Right atrium auricular region (tissue), 2 donors: ENCODE measurements around the gene TREM1. TPM values are rescaled to one million over a fixed set of nuclear protein-coding genes. Genes with fewer than 3 reads are reported as not detected.
A peak's percentile ranks its signal among the peaks of the same experiment; 100 is the strongest.
"Not testable (repeated sequence)": the region's sequence is repeated elsewhere in the genome, so short reads cannot be mapped to it uniquely, and the experiment has no call there.

ENCODE experiments used
- DNase-seq: peaks from one replicate; pipeline ENCODE4 v3.0.0-alpha.2; 2019; ENCODE audit warnings: low spot score
- H3K27ac ChIP-seq, 2 donors: fragments of 200-600 bp; sonication (generic); 1 replicate in 1 of 2; 2 replicates in 1 of 2; pipeline ENCODE4 v1.5.1; 2016 to 2019
- H3K27me3 ChIP-seq, 2 donors: fragments of 200-600 bp; sonication (generic); one replicate each; pipeline versions ENCODE4 v1.5.1 to v1.6.0; 2017 to 2019
- H3K36me3 ChIP-seq: fragments of 200-600 bp; sonication (generic); one replicate; pipeline ENCODE4 v1.5.1; 2016
- H3K4me1 ChIP-seq, 2 donors: fragments of 200-600 bp; sonication (generic); one replicate each; pipeline versions ENCODE4 v1.5.1 to v1.6.0; 2017 to 2019
- H3K4me3 ChIP-seq, 2 donors: fragments of 200-600 bp; sonication (generic); 1 replicate in 1 of 2; 2 replicates in 1 of 2; pipeline ENCODE4 v1.5.1; 2017 to 2019; ENCODE audit warnings: mild to moderate bottlenecking in 1 of 2, moderate library complexity in 1 of 2
- H3K9me3 ChIP-seq, 2 donors: fragments of 200-600 bp; sonication (generic); one replicate each; pipeline ENCODE4 v1.5.1; 2019
- CTCF ChIP-seq, 2 donors: fragments of 200-600 bp; sonication (generic); IDR thresholded peaks; one replicate each; pipeline ENCODE4 v1.5.1; 2019; ENCODE audit warnings: antibody characterized with exemption in 2 of 2
- total RNA-seq, 2 donors: library from RNA; depleted of rRNA; stranded (reverse); fragments of >200 nt; gene quantifications; one replicate each; pipeline ENCODE4 v1.1.0, GENCODE V29; 2016

The TREM1 gene
- total RNA-seq, 2 donors from 2014 or later: 2.9 TPM; not detected in 1

DNA sequence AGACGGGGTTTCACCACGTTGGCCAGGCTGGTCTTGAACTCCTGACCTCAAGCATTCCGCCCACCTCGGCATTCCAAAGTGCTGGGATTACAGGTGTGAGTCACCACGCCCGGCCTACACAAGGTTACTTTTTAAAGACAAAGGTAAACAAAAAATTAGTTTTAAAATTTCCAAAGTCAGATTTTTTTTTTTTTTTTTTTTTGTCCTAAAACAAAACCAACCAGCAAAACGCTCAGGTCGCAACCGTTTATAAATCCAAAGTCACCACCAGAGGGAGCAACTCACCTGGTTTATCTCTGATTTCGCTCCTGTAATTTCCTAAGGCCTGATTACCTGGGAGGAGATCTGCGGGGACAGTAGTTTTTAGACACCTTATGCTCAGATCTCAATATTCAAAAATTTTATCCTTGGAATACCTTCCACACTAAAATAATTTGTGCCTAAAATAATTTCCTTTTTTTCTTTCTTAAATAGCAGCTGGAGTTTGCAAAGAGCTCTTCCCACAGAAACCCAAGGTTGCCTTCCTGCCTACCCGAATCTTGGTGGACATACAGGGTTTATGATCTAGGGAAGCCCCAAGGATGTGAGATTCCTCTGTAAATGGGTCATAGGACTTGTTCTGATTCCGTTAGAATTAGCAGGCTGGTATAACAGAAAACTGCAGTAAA, 19.8 kb upstream of the TREM1 start:
- no peak overlapping the region for H3K27ac ChIP-seq
- no peak overlapping the region for H3K4me3 ChIP-seq
- peak; percentile 23 to 66 for TF ChIP-seq CTCF (IDR thresholded peaks at IDR 0.05)
- no peaks in the 10 kb centered on the region for H3K4me1 ChIP-seq
- H3K27me3 ChIP-seq: no peaks in the 10 kb centered on the region
- no peak for DNase-seq
- peaks cover 0 to 9% of the 10 kb centered on the region in 2 donors for H3K9me3 ChIP-seq
- H3K36me3 ChIP-seq: no peaks in the 10 kb centered on the region

- H3K9me3 ChIP-seq: peaks cover 0 to 13% of the 10 kb centered on the region in 2 donors
- H3K36me3 ChIP-seq: no peaks in the 10 kb centered on the region
- no peaks in the 10 kb centered on the region for H3K4me1 ChIP-seq
- TF ChIP-seq CTCF (IDR thresholded peaks at IDR 0.05): no peak
- no peak overlapping the region for H3K27ac ChIP-seq
- DNase-seq: no peak
- no peaks in the 10 kb centered on the region for H3K27me3 ChIP-seq
- no peak overlapping the region for H3K4me3 ChIP-seq
Measured at GRCh38 chr6:41302638-41303037, 16.2 kb upstream of the TREM1 start.

DNA sequence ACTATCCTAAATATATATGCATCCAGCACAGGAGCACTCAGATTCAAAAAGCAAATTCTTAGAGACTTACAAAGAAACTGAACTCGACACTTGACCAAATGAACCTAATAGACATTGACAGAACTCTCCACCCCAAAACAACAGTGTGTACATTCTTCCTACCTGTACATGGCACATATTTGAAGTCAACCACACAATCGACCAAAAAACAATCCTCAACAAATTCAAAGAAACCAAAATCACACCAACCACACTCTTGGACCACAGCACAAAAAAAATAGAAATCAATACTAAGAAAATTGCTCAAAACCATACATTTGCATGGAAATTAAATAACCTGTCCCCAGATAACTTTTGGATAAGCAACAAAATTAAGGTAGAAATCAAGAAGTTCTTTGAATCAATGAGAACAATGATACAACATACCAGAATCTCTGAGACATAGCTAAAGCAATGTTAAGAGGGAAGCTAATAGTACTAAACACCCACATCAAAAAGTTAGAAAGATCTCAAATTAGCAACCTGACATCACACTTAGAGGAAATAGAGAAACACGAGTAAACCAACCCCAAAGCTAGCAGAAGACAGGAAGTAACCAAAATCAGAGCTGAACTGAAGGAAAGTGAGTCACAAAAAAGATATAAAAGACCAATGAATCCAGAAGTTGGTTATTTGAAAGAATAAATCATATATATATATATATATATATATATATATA, 12.5 kb upstream of the TREM1 start:
- TF ChIP-seq CTCF (IDR thresholded peaks at IDR 0.05): no peak
- no peak overlapping the region for H3K27ac ChIP-seq
- no peak for DNase-seq
- no peaks in the 10 kb centered on the region for H3K36me3 ChIP-seq
- H3K4me1 ChIP-seq: no peaks in the 10 kb centered on the region
- no peaks in the 10 kb centered on the region for H3K27me3 ChIP-seq
- H3K4me3 ChIP-seq: no peak overlapping the region
- peaks cover 0 to 19% of the 10 kb centered on the region in 2 donors for H3K9me3 ChIP-seq

DNA sequence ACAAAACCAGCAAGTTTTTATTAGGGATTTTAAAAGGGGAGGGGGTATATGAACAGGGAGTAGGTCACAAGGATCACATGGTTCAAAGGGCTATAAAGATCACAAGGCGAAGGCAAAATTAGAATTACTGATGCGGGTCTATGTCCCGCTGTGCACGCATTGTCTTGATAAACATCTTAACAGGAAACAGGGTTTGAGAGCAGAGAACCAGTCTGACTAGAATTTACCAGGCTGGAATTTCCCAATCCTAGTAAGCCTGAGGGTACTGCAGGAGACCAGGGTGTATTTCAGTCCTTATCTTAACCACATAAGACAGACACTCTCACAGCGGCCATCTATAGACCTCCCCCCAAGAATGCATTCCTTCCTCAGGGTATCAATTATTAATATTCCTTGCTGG, 10.8 kb upstream of the TREM1 start:
- H3K4me3 ChIP-seq, H3K27me3 ChIP-seq, H3K4me1 ChIP-seq, H3K36me3 ChIP-seq, H3K27ac ChIP-seq, DNase-seq: not testable (repeated sequence)
- peaks cover 0 to 10% of the 10 kb centered on the region in 2 donors for H3K9me3 ChIP-seq

- H3K4me1 ChIP-seq: no peaks in the 10 kb centered on the region
- peaks cover 0 to 6% of the 10 kb centered on the region in 2 donors for H3K9me3 ChIP-seq
- H3K36me3 ChIP-seq: no peaks in the 10 kb centered on the region
- TF ChIP-seq CTCF (IDR thresholded peaks at IDR 0.05): no peak
- H3K27ac ChIP-seq: no peak overlapping the region
- no peak overlapping the region for H3K4me3 ChIP-seq
- H3K27me3 ChIP-seq: no peaks in the 10 kb centered on the region
- no peak for DNase-seq
Measured at GRCh38 chr6:41294214-41294872, 7.9 kb upstream of the TREM1 start.

DNA sequence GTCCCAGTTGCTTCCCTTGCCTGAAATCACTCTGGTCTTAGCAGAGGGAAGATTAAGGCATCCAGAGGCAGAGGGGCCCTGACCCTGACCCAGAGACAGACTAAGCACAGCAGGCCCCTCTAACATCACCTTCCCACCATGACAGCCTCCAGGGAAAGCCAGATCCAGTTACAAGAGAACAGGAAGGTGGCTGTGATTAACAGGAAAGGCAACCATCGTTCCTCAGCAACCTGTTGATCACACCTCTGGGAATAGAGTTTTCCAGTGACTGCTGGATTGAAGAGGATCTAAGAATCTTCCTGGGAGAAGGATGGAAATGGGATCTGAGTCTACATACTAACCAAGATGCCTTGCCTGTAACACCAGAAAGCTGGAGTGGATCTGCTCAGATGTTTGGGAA, 5.2 kb upstream of the TREM1 start:
- no peaks in the 10 kb centered on the region for H3K36me3 ChIP-seq
- no peaks in the 10 kb centered on the region for H3K27me3 ChIP-seq
- peaks cover 0 to under 1% of the 10 kb centered on the region in 2 donors for H3K9me3 ChIP-seq
- H3K4me1 ChIP-seq: no peaks in the 10 kb centered on the region
- no peak for DNase-seq
- no peak overlapping the region for H3K27ac ChIP-seq
- TF ChIP-seq CTCF (IDR thresholded peaks at IDR 0.05): no peak
- no peak overlapping the region for H3K4me3 ChIP-seq
